GM12891 (cell line): ENCODE results near the gene CACNA2D1.

Source experiments
- PAX5 ChIP-seq: IDR thresholded peaks from 2 replicates; pipeline ENCODE4 v1.6.1; 2011; ENCODE audit warnings: low read length, moderate library complexity, mild to moderate bottlenecking; ENCODE audit not compliant: insufficient read depth, severe bottlenecking
- POLR2A ChIP-seq: IDR thresholded peaks from 2 replicates; pipeline ENCODE4 v1.6.1; 2011; ENCODE audit warnings: low read depth, low read length, control low read depth
- POLR2AphosphoS5 ChIP-seq: IDR thresholded peaks from 2 replicates; pipeline ENCODE4 v1.6.1; 2011; ENCODE audit warnings: low read depth, low read length, control low read depth

DNA sequence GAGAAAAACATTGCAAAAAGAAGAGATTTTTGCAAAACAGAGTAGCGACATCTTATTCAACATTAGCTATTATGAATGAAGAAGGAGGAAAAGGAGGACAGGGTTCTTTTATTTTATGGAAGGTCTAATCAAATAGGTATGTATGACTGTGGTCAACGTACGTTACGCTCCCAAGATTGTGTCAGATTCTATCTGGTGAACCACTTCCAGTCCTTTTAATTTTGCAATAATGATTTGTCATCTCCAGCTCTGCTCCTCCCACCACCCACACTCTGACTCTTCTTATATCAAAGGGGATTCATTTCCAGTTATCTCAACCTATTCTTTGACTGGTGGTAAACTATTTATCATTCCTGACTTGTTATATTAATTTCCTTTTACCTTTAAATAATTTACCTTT is 259.9 kb downstream of the CACNA2D1 start:
- TF ChIP-seq PAX5 (no peak), POLR2AphosphoS5 (no peak), POLR2A (no peak)
